Panc1 (cell line): ENCODE results near the gene PRKAR2B. TPM values are rescaled to one million over a fixed set of nuclear protein-coding genes. Genes with fewer than 3 reads are reported as not detected.

Experiments used
- ATAC-seq: fragments of 200-7000 bp; cut with Tn5 transposase; 2 replicates; pipeline ENCODE4 v1.9.1; 2020; ENCODE audit warnings: mild to moderate bottlenecking, moderate library complexity
- BruUV-seq: library from RNA; stranded (reverse); fragments of 400-500 nt; replicated peaks from 2 replicates; lab custom pipeline; 2021; lab: Mats Ljungman, UMichigan
- CTCF ChIA-PET: fragments of 300-600 bp; sonication (Branson Sonifier 250); formaldehyde crosslinking; loops from one replicate; lab custom pipeline; 2022; ENCODE audit warnings: antibody characterized with exemption; lab: Charles Lee
- POLR2A ChIA-PET: fragments of 300-600 bp; sonication (Branson Sonifier 250); formaldehyde crosslinking; loops from one replicate; lab custom pipeline; 2022; ENCODE audit warnings: antibody characterized with exemption; lab: Charles Lee
- DNase-seq: peaks from one replicate; pipeline ENCODE4 v3.0.0-alpha.2; 2010; ENCODE audit warnings: low read depth, low spot score
- H3K27ac ChIP-seq: 2 replicates; pipeline ENCODE4 v1.5.1; 2011; ENCODE audit warnings: mild to moderate bottlenecking, low read length, inconsistent platforms
- H3K27me3 ChIP-seq: fragments of 200-500 bp; sonication (Bioruptor generic); 2 replicates; pipeline ENCODE4 v1.6.0; 2014; ENCODE audit warnings: low read length, inconsistent platforms; ENCODE audit not compliant: control insufficient read depth, insufficient read depth
- H3K36me3 ChIP-seq: fragments of 200-500 bp; sonication (Bioruptor generic); 2 replicates; pipeline ENCODE4 v1.5.1; 2014; ENCODE audit warnings: inconsistent platforms, mild to moderate bottlenecking, low read length, moderate library complexity; ENCODE audit not compliant: control insufficient read depth, insufficient read depth
- H3K4me1 ChIP-seq: 2 replicates; pipeline ENCODE4 v1.5.1; 2011; ENCODE audit warnings: inconsistent platforms, mild to moderate bottlenecking, low read length, moderate library complexity; ENCODE audit not compliant: control insufficient read depth, insufficient read depth
- H3K4me3 ChIP-seq, 2 experiments: 2 replicates each; pipeline ENCODE4 v1.5.1; 2011 to 2012; ENCODE audit warnings: low read depth in 2 of 2, low read length in 2 of 2, mild to moderate bottlenecking in 2 of 2, inconsistent platforms in 1 of 2, moderate library complexity in 1 of 2
- H3K9me3 ChIP-seq: fragments of 200-500 bp; sonication (Bioruptor generic); 2 replicates; pipeline ENCODE4 v1.5.1; 2014; ENCODE audit warnings: low read depth, mild to moderate bottlenecking, inconsistent platforms, low read length, moderate library complexity; ENCODE audit not compliant: control insufficient read depth, insufficient read depth
- CTCF ChIP-seq: fragments of 450-650 bp; IDR thresholded peaks from 2 replicates; pipeline ENCODE4 v1.5.1; 2017; ENCODE audit warnings: mild to moderate bottlenecking
- POLR2AphosphoS5 ChIP-seq: IDR thresholded peaks from 2 replicates; pipeline ENCODE4 v1.6.1; 2012; ENCODE audit warnings: mild to moderate bottlenecking, low read depth, low read length, moderate library complexity
- REST ChIP-seq, 2 experiments: IDR thresholded peaks; 2 replicates each; pipeline ENCODE4 v1.6.1; 2011 to 2012; ENCODE audit warnings: low read depth in 2 of 2, control low read depth in 1 of 2, low read length in 1 of 2, mild to moderate bottlenecking in 1 of 2, moderate library complexity in 1 of 2; ENCODE audit not compliant: insufficient read depth in 1 of 2
- SIN3A ChIP-seq: IDR thresholded peaks from 2 replicates; pipeline ENCODE4 v1.6.1; 2012; ENCODE audit warnings: low read depth, mild to moderate bottlenecking, low read length, moderate library complexity, borderline replicate concordance; ENCODE audit not compliant: insufficient read depth
- TCF7L2 ChIP-seq: IDR thresholded peaks from 2 replicates; pipeline ENCODE4 v1.6.1; 2011; ENCODE audit warnings: mild to moderate bottlenecking, low read depth, low read length, inconsistent platforms
- in situ Hi-C: cut with HindIII; loops from 2 replicates; pipeline ENCODE4 v1.10.0; 2016; ENCODE audit warnings: low sequenced_read_pairs, low pct_unique_long_range_greater_than_20kb
- intact Hi-C: fragments of 100-400 bp; cut with micrococcal nuclease; formaldehyde crosslinking; loops from one replicate; pipeline ENCODE4 v1.10.0; 2022; ENCODE audit not compliant: unreplicated experiment
- total RNA-seq: library from RNA; stranded (reverse); gene quantifications from one replicate; pipeline ENCODE4 v1.2.1, GENCODE V29; 2021; ENCODE audit not compliant: unreplicated experiment

PRKAR2B gene
- total RNA-seq, 1 experiment from 2014 or later, result 0.51 TPM

GRCh38 chr7:107172276-107173032 lies 127.9 kb downstream of the PRKAR2B start:
- no TSS peak for BruUV-seq
- Histone ChIP-seq H3K9me3 (no peaks in the 10 kb centered on the region), H3K36me3 (no peaks in the 10 kb centered on the region; the same call in 1 of the 2 replicates), H3K4me1 (peaks cover 6% of the 10 kb centered on the region; the same call in 1 of the 2 replicates), H3K27me3 (no peaks in the 10 kb centered on the region), H3K4me3 (no peak overlapping the region), H3K27ac (no peak overlapping the region)
- in situ Hi-C loops (no loop called here), intact Hi-C loops (no loop called here)
- ChIA-PET CTCF (no interaction called here), POLR2A (interaction anchor here (0.6 kb wide), 1 partner anchor 558 kb away, joined by 3 read pairs; no protein-coding TSS in a partner anchor)
- no peak for DNase-seq
- TF ChIP-seq POLR2AphosphoS5 (no peak), REST (IDR thresholded peaks at IDR 0.05; ENCODE audit: insufficient read depth in 1 of 2, low read depth in 2 of 2, low read length in 1 of 2) (no peak), TCF7L2 (no peak), CTCF (no peak), SIN3A (no peak)
- no peak for ATAC-seq

- ATAC-seq (no peak), DNase-seq (no peak)
- peaks cover 4% of the 10 kb centered on the region; the same call in 1 of the 2 replicates for H3K4me1 ChIP-seq
- CTCF ChIA-PET, result no interaction called here
- intact Hi-C loops, result no loop called here
- H3K27ac ChIP-seq, result no peak overlapping the region
- no peaks in the 10 kb centered on the region; the same call in 1 of the 2 replicates for H3K36me3 ChIP-seq
- no peaks in the 10 kb centered on the region for H3K9me3 ChIP-seq
- TF ChIP-seq REST (IDR thresholded peaks at IDR 0.05; ENCODE audit: insufficient read depth in 1 of 2, low read depth in 2 of 2, low read length in 1 of 2), result no peak
- TF ChIP-seq TCF7L2, result no peak
- no peak for TF ChIP-seq POLR2AphosphoS5
- POLR2A ChIA-PET, result no interaction called here
- no peaks in the 10 kb centered on the region for H3K27me3 ChIP-seq
- BruUV-seq, result no TSS peak
- no peak overlapping the region for H3K4me3 ChIP-seq
- in situ Hi-C loops, result no loop called here
Measured at GRCh38 chr7:107173191-107173590, 128.7 kb downstream of the PRKAR2B start.
